HG02610 (cell line): Measurements from ENCODE around the gene PPT1.

Source experiments
- ATAC-seq: cut with Tn5 transposase; IDR thresholded peaks from one replicate; pipeline ENCODE4 v1.9.1; 2021; ENCODE audit warnings: mild to moderate bottlenecking, moderate library complexity; ENCODE audit not compliant: unreplicated experiment

The PPT1 gene

GRCh38 chr1:40096977-40097782 lies at the start of gene PPT1:
PPT1 (minus strand) TSS chr1:40097252; CDS start chr1:40097238, 14 bp downstream.
- ATAC-seq, result peak; percentile 81

DNA sequence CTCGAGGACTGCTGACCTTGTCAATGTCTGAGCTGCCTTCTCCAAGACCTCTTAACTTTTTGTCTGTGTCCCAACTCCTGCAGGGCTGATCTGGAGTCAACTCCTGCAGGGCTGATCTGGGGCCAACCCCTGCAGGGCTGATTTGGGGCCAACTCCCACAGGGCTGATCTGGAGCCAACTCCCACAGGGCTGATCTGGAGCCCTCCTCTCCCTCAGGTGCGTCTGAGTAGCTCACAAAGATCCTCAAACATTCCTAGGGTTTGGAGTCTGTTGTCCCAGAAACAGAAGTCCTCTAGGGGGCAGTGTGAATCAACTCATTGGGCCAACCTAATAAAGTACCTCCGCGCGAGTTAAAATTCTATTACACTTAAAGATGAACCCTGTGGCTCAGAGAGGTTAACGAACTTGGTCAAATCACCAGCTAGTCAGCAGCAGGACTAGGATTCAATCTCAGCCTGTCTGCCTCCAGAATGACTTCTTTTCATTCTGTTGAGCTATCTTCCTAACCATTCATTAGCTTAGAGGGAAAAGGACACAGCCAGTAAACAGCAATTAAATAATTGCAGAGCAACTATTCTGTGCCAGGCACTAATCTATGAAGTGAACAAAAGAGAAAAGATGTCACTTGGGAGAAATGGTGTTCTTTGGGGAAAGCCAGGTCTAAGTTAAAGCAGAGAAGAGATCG lies 47.0 kb upstream of the PPT1 start:
- ATAC-seq, result no peak

DNA sequence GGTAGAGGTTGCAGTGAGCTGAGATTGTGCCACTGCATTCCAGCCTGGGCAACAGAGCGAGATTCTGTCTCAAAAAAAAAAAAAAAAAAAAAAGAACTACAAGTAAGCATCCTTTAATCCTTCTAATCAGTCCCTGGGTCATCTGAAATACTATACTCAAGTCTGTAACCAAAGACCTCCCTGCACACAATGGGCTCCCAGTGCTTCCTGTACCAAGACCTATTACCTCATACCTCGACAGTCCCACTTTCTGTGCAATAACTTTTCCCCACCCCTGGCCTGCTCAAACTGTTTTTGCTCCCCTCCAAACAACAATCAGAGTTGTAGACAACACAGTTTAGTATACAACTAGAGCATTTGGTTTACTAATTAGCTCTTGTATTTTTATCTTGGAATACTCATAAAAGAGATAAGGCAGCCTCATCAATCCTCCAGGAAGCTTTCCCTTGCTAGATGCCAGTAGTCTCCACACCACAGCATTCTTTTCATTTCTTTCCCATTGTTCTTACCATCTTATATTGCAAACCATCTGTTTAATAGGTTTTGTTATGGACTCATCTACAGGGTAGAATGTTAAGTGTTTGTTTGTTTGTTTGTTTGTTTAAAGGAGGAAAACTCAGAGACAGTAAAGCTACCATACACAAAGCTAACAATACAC lies 45.0 kb upstream of the PPT1 start:
- ATAC-seq, result no peak

DNA sequence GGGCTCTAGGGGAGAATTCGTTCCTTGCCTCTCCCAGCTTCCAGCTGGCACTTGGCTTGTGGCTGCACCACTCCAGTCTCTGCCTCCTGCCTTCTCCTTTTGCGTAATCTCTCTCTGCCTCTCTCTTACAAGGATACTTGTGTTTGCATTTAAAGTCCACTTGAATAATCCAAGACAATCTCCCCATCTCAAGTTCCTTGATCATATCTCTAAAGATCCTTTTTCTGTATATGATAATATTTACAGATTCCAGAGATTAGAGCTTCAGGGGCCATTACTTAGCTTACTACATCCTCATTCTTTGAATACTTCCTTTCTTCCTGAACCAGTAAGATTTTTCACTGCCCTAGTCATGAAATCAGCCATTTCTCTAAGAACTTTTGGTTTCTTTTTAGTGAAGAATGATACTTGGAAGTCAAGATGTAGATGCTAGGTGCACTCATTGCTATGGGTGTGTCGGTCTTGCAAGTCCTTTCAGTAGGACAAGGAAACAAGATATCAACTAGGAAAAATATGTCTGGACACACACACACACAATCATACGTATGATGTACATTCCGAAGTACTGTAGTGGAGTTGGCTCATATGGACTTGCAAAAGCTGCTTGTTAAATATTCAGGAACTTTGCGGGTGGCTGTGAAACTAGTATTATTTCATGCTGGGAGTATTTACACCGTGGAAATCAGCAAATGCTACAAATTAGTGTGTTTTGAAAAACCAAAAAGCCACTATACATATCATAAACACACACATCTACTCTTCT lies 43.3 kb upstream of the PPT1 start:
- no peak for ATAC-seq

DNA sequence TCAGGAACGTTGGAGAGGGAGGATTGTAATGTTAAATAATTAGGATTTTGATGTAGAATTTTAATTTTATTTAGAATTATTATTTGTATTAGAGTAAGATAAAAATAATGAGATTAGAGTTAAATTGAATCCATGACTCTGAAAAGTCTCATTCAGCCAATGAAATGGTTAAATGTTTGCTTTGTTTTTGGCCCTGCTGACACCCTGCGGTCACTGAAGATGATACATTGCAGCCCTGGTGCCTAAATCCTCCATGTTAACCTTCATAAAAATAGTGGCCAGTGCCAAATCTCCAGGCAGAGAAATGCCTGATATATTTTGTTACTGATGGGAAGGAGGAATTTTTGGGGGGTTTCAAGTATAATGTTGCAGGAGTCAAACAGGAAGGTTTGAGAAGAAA lies 36.8 kb upstream of the PPT1 start:
- ATAC-seq, result no peak

- ATAC-seq, result no peak
Measured at GRCh38 chr1:40133312-40133665, 36.2 kb upstream of the PPT1 start.

DNA sequence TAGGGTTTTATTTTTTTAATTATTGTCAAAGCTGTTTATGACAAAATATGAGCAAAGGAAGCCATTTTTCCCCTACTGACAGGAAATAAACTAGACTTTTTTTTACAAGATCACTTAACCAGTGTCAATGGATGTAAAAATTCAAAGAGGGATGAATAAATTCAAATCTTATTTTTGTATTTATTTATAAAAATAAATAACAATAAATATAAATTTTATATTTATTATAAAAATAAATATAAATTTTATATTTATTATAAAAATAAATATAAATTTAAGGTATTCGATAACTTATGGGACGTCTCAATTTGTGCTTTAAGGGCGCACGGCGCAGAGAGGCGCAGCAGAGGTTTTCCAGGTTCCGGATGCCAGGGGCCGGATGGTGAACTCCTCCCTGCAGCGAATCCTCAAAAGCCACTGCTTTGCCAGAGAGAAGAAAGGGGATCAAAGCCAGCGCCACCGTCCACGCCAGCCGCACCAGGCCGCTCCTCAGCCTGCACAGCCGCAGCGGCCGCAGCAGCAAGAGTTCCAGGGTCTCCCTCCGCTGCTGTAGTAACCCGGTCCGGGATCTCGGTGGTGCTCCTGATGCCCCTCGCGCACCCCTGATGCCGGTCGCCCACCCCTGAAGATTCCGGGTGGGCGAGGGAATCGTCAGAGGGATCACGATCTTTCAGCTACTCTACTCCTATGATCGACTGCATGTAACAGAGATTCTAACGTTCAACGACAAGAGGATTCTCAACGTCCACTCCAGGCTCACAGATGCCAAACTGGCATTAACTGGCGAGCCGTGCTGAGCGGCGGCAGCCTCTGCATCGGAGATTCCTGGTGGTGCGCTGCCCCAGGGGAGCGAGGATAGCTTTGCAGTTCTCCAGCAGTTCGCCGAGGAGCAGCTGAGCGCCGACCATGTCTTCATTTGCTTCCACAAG lies 35.6 kb upstream of the PPT1 start:
- no peak for ATAC-seq

GRCh38 chr1:40130892-40131291 lies 33.8 kb upstream of the PPT1 start:
- ATAC-seq, result no peak

GRCh38 chr1:40122855-40123254 lies 25.8 kb upstream of the PPT1 start:
- ATAC-seq, result no peak

- no peak for ATAC-seq
Measured at GRCh38 chr1:40120128-40120527, 23.1 kb upstream of the PPT1 start.

DNA sequence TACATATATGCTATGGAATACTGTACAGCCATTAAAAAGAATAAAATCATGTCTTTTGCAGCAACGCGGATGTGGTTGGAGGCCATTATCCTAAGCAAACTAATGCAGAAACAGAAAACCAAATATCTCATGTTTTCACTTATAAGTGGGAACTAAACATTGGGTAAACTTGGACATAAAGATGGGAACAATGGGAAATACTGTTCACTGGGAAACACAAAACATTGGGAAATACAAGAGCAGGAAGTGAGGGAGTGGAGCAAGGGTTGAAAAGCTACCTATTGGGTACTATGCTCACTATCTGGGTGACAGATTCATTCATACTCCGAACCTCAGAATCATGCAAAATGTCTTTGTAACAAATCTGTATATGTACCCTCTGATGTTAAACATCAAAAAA lies 17.3 kb upstream of the PPT1 start:
- ATAC-seq, result no peak

GRCh38 chr1:40110389-40110788 lies 13.3 kb upstream of the PPT1 start:
- no peak for ATAC-seq

GRCh38 chr1:40107290-40107959 lies 10.4 kb upstream of the PPT1 start:
- no peak for ATAC-seq

GRCh38 chr1:40105028-40105427 lies 8.0 kb upstream of the PPT1 start:
- ATAC-seq, result no peak

DNA sequence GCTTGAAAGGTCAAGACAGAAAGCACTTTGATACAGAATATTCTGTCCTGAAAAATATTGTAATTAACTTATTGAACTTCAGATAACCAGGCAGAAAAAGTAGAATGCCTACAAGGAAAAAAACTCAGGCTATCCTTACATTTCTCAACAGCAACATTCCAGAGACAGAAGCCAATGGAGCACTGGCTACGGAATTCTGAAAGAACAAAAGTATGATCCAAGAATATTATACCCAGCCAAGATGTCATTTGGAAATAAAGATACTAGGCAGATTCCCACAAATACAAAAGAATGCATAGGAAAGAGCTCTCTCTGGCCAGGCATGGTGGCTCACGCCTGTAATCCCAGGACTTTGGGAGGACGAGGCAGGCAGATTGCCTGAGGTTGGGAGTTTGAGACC lies 5.8 kb upstream of the PPT1 start:
- no peak for ATAC-seq

GRCh38 chr1:40102038-40102437 lies 5.0 kb upstream of the PPT1 start:
- ATAC-seq, result no peak

DNA sequence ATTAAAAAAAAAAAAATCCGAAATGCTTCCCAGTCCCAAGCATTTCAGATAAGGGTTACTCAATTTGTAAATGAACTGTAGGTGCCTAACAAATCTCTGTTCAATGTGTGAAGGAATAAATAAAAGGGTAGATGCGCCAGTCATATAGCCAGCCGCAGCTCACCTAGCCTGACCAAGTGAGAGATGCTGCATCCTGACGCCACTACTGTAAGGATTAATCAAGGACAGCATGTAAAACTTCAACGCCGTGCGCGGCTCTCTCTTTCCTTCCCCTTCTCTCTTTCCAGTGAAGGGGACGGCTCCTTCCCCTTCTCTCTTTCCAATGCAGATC lies 441 bp downstream of the PPT1 start:
- ATAC-seq, result peak; percentile 20

DNA sequence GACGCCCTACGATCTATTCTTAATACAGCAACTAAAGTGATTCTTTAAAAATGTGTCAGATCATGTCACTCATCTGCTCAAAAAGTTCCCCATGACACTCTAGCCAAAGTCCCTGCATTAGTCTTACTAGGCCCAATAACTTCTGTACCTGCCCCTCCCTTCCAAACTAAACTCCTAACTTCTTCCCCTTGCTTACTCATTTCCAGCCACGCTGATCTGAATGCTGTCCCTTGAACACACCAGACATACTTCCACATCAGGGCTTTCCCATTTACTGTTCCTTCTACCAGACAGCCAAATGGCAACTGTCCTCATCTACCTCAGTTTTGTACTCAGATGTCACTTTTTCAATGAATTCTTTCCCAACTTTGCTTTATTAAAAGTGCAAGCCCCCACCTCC lies 1.2 kb downstream of the PPT1 start:
- no peak for ATAC-seq

DNA sequence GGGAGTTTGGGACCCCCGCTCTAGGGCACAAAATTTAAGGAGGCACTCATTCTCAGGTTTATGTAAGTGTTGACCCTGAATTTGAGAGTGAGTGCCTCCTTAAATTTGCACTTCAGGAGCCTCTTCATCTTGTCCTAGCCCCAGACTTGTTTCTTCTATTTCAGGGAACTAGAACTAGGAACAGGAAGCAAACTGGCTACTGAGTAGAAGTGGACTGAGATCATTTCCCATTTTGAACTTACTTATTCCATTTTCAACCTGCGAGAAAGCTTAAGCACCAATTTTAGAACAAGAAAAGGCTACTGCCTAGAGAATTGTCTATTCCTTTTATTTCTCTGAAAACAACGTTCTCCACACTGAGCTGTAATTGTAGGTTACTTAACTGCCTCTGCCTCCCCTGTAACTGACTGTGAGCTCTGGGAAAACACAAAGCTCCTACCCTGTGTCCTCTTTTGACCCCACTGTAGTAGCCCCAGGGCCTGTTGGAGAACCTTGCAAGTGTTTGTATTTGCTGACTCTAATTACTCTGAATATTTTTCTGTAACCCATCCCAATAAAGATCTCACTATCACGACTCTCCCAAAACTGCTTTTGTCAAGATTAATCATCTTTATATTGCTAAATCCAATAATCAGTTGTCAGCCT lies 2.5 kb downstream of the PPT1 start:
- no peak for ATAC-seq
